Activated naive CD4-positive, alpha-beta T cell treated with anti-CD3 and anti-CD28 coated beads, Interleukin-2, amount 50 U/mL, for 16 hours (primary cell): Measurements from ENCODE around the gene UCN.
A peak's percentile ranks its signal among the peaks of the same experiment; 100 is the strongest.
"Not testable (repeated sequence)": the region's sequence is repeated elsewhere in the genome, so short reads cannot be mapped to it uniquely, and the experiment has no call there.

Source experiments
- DNase-seq: peaks from one replicate; pipeline ENCODE4 v3.0.0-alpha.2; 2020

UCN gene

GRCh38 chr2:27313882-27314645 lies 5.8 kb upstream of the UCN start:
- no peak for DNase-seq

- DNase-seq = no peak
These were observed 3.9 kb upstream of the UCN start for GRCh38 chr2:27312152-27312551.

GRCh38 chr2:27309651-27310050 lies 1.4 kb upstream of the UCN start:
- no peak for DNase-seq

GRCh38 chr2:27307545-27308358 lies 493 bp downstream of the UCN start:
- DNase-seq = no peak

- DNase-seq = no peak
These were observed 1.0 kb downstream of the UCN start for GRCh38 chr2:27307287-27307544.

- DNase-seq = peak; percentile 58
These were observed 1.5 kb downstream of the UCN start for GRCh38 chr2:27306573-27307286.

- DNase-seq = no peak
These were observed 2.1 kb downstream of the UCN start for GRCh38 chr2:27306136-27306535.

- DNase-seq = no peak
These were observed 2.7 kb downstream of the UCN start for GRCh38 chr2:27305516-27305915.

- no peak for DNase-seq
These were observed 3.6 kb downstream of the UCN start for GRCh38 chr2:27304488-27305240.

GRCh38 chr2:27303093-27304025 lies 4.9 kb downstream of the UCN start:
- peak; percentile 31 for DNase-seq

GRCh38 chr2:27300606-27301005 lies 7.6 kb downstream of the UCN start:
- not testable (repeated sequence) for DNase-seq

GRCh38 chr2:27298391-27299080 lies 9.7 kb downstream of the UCN start:
- DNase-seq = no peak

- DNase-seq = no peak
These were observed 11.1 kb downstream of the UCN start for GRCh38 chr2:27297195-27297594.

- DNase-seq = no peak
These were observed 11.8 kb downstream of the UCN start for GRCh38 chr2:27296481-27296880.

- DNase-seq = no peak
These were observed 13.3 kb downstream of the UCN start for GRCh38 chr2:27294928-27295327.

GRCh38 chr2:27291865-27292264 lies 16.4 kb downstream of the UCN start:
- no peak for DNase-seq

GRCh38 chr2:27290549-27290948 lies 17.7 kb downstream of the UCN start:
- DNase-seq = no peak

GRCh38 chr2:27288610-27289009 lies 19.6 kb downstream of the UCN start:
- DNase-seq = no peak

- DNase-seq = no peak
These were observed 22.8 kb downstream of the UCN start for GRCh38 chr2:27285481-27285880.

- DNase-seq = no peak
These were observed 23.2 kb downstream of the UCN start for GRCh38 chr2:27284996-27285395.

GRCh38 chr2:27282892-27283291 lies 25.4 kb downstream of the UCN start:
- DNase-seq = no peak
